GM12878 (cell line): ENCODE results near the gene ZNF333. TPM values are rescaled to one million over a fixed set of nuclear protein-coding genes. Genes with fewer than 3 reads are reported as not detected.

Source experiments
- ATAC-seq: fragments of 200-7000 bp; cut with Tn5 transposase; 3 replicates; pipeline ENCODE4 v1.9.1; 2020; ENCODE audit warnings: mild to moderate bottlenecking, moderate library complexity
- BruUV-seq: library from RNA; stranded (reverse); fragments of 400-500 nt; replicated peaks from 2 replicates; lab custom pipeline; 2021; lab: Mats Ljungman, UMichigan
- CTCF ChIA-PET: fragments of 300-600 bp; sonication (Branson Sonifier 250); formaldehyde crosslinking; extraction: SDS; loops from one replicate; lab custom pipeline; 2021; ENCODE audit warnings: inconsistent platforms; lab: Yijun Ruan, JAX
- POLR2A ChIA-PET: fragments of 350-600 bp; formaldehyde crosslinking; extraction: SDS; loops from one replicate; lab custom pipeline; 2021; ENCODE audit warnings: inconsistent platforms; lab: Charles Lee
- RAD21 ChIA-PET: fragments of 300-600 bp; sonication (Branson Sonifier 250); formaldehyde crosslinking; loops from one replicate; lab custom pipeline; 2023; ENCODE audit warnings: antibody characterized with exemption; ENCODE audit not compliant: unreplicated experiment; lab: Charles Lee
- SMC1A ChIA-PET: fragments of 300-600 bp; sonication (Branson Sonifier 250); formaldehyde crosslinking; loops from one replicate; lab custom pipeline; 2023; ENCODE audit not compliant: unreplicated experiment, uncharacterized antibody; lab: Charles Lee
- DNase-seq: peaks from one replicate; pipeline ENCODE4 v3.0.0-alpha.2; 2011; ENCODE audit warnings: low read depth, low spot score
- FAIRE-seq: peaks from 3 replicates; lab custom pipeline; 2011; peaks lifted over from hg19 to GRCh38; lab: Jason Lieb, UNC
- H2AFZ ChIP-seq: 2 replicates; pipeline ENCODE4 v1.6.0; 2011; ENCODE audit warnings: low read depth, low read length, control low read depth; ENCODE audit not compliant: control insufficient read depth
- H3K27ac ChIP-seq: 2 replicates; pipeline ENCODE4 v1.5.1; 2011; ENCODE audit warnings: control low read depth; ENCODE audit not compliant: control insufficient read depth, insufficient read depth
- H3K27me3 ChIP-seq, 2 experiments: replicated peaks in 1 of 2; 2 replicates each; pipeline versions ENCODE4 v1.6.0 to v1.6.1; 2011; ENCODE audit warnings: low read length in 1 of 2; ENCODE audit not compliant: control insufficient read depth in 2 of 2, insufficient read depth in 2 of 2
- H3K36me3 ChIP-seq, 2 experiments: 2 replicates each; pipeline ENCODE4 v1.5.1; 2011; ENCODE audit warnings: low read length in 1 of 2; ENCODE audit not compliant: control insufficient read depth in 2 of 2, insufficient read depth in 2 of 2
- H3K4me1 ChIP-seq: 2 replicates; pipeline ENCODE4 v1.6.1; 2011; ENCODE audit warnings: mild to moderate bottlenecking, low read length, moderate library complexity, mixed read lengths; ENCODE audit not compliant: control insufficient read depth, insufficient read depth
- H3K4me2 ChIP-seq: 2 replicates; pipeline ENCODE4 v1.6.0; 2011; ENCODE audit warnings: control low read depth; ENCODE audit not compliant: control insufficient read depth, insufficient read depth
- H3K4me3 ChIP-seq: fragments of 200-600 bp; sonication (generic); 2 replicates; pipeline ENCODE4 v1.5.1; 2016
- H3K79me2 ChIP-seq: 2 replicates; pipeline ENCODE4 v1.6.0; 2011; ENCODE audit warnings: low read length; ENCODE audit not compliant: control insufficient read depth, insufficient read depth
- H3K9ac ChIP-seq: 2 replicates; pipeline ENCODE4 v1.8.0; 2011; ENCODE audit warnings: low read length, control low read depth, mixed read lengths; ENCODE audit not compliant: control insufficient read depth, insufficient read depth
- H3K9me3 ChIP-seq: replicated peaks from 3 replicates; pipeline ENCODE4 v1.5.1; 2011; ENCODE audit warnings: mild to moderate bottlenecking, low read length; ENCODE audit not compliant: control insufficient read depth, insufficient read depth
- H4K20me1 ChIP-seq: 2 replicates; pipeline ENCODE4 v1.6.0; 2011; ENCODE audit not compliant: control insufficient read depth, insufficient read depth
- BACH1 ChIP-seq: fragments of 450-650 bp; IDR thresholded peaks from 2 replicates; pipeline ENCODE4 v1.6.1; 2017; ENCODE audit warnings: mild to moderate bottlenecking, borderline replicate concordance
- CHD1 ChIP-seq: IDR thresholded peaks from 2 replicates; pipeline ENCODE4 v1.6.1; 2012; ENCODE audit warnings: low read depth, low read length, improper control_type of control experiment
- CHD4 ChIP-seq: fragments of 200-600 bp; sonication (generic); IDR thresholded peaks from 2 replicates; pipeline ENCODE4 v1.6.1; 2016; ENCODE audit warnings: mild to moderate bottlenecking
- IKZF1 ChIP-seq: fragments of 450-650 bp; conservative IDR thresholded peaks from 2 replicates; pipeline ENCODE4 v1.6.1; 2017; ENCODE audit warnings: antibody characterized with exemption, mild to moderate bottlenecking
- MXI1 ChIP-seq: fragments of 150-350 bp; IDR thresholded peaks from 2 replicates; pipeline ENCODE4 v1.6.1; 2011; ENCODE audit warnings: low read depth, mild to moderate bottlenecking, inconsistent platforms, low read length, improper control_type of control experiment
- NBN ChIP-seq: fragments of 450-650 bp; IDR thresholded peaks from 2 replicates; pipeline ENCODE4 v1.6.1; 2016
- NFXL1 ChIP-seq: fragments of 450-650 bp; IDR thresholded peaks from 2 replicates; pipeline ENCODE4 v1.6.1; 2017; ENCODE audit warnings: antibody characterized with exemption, mild to moderate bottlenecking, borderline replicate concordance
- NR2F1 ChIP-seq: fragments of 450-650 bp; conservative IDR thresholded peaks from 2 replicates; pipeline ENCODE4 v1.6.1; 2017; ENCODE audit warnings: mild to moderate bottlenecking
- NRF1 ChIP-seq: conservative IDR thresholded peaks from 2 replicates; pipeline ENCODE4 v1.6.1; 2011; ENCODE audit warnings: mild to moderate bottlenecking, low read depth, low read length, improper control_type of control experiment
- RELA ChIP-seq: fragments of 450-650 bp; IDR thresholded peaks from 2 replicates; pipeline ENCODE4 v1.8.0; 2014; ENCODE audit warnings: borderline replicate concordance; ENCODE audit not compliant: partially characterized antibody
- ZNF24 ChIP-seq: fragments of 450-650 bp; IDR thresholded peaks from 2 replicates; pipeline ENCODE4 v1.6.1; 2017; ENCODE audit warnings: antibody characterized with exemption, mild to moderate bottlenecking
- WGBS: methylation state at CpG from one replicate; pipeline ENCODE4 v1.1.6; 2016; ENCODE audit warnings: low lambda C conversion rate; ENCODE audit not compliant: insufficient replicate concordance, insufficient coverage; ENCODE audit errors: missing lambda C conversion rate; 5-methylcytosine and 5-hydroxymethylcytosine counted together
- in situ Hi-C: fragments of 300-500 bp; cut with MboI; formaldehyde crosslinking; loops from 9 replicates; pipeline ENCODE4 v1.14.3; 2018; ENCODE audit warnings: mixed read lengths
- intact Hi-C: fragments of 100-400 bp; cut with micrococcal nuclease; formaldehyde crosslinking; loops from one replicate; pipeline ENCODE4 v1.14.2; 2022; ENCODE audit not compliant: unreplicated experiment
- polyA plus RNA-seq, 11 experiments: library from polyadenylated mRNA; depleted of rRNA in 4 of 11; unstranded in 6 of 11; stranded (reverse) in 5 of 11; fragments of >200 nt; fragmentation: Nextera tagmentation in 4 of 11; fragmentation: Illumina TruSeq in 1 of 11; extraction: Ambion mirVana in 4 of 11; extraction: Trizol in 1 of 11; gene quantifications; 1 replicate in 1 of 11; 2 replicates in 10 of 11; pipeline versions ENCODE4 v1.2.1 to v1.2.3, GENCODE V29; 2011 to 2016; ENCODE audit warnings: inconsistent platforms in 2 of 11, missing spikeins in 2 of 11, low read depth in 1 of 11
- total RNA-seq, 4 experiments: library from RNA; depleted of rRNA in 3 of 4; stranded (reverse); fragments of >200 nt in 3 of 4; fragmentation: Illumina TruSeq in 1 of 4; extraction: Trizol in 1 of 4; gene quantifications; 2 replicates each; pipeline versions ENCODE4 v1.2.1 to v1.2.3, GENCODE V29; 2013 to 2021
- TF ChIP-seq, protein P1 (sequence below): fragments of 450-650 bp; IDR thresholded peaks from 2 replicates; pipeline ENCODE4 v1.6.1; 2017; ENCODE audit warnings: borderline replicate concordance
- TF ChIP-seq, protein P2 (sequence below): fragments of 150-350 bp; IDR thresholded peaks from 2 replicates; pipeline ENCODE4 v1.6.1; 2016; ENCODE audit warnings: low read depth, low read length

Gene ZNF333
- total and polyA plus RNA-seq, 10 of the 15 experiments (the other 5 are each of a cell fraction or from before 2014, with no cell fraction given): 2.3 to 14.1 (median 5.7) TPM

DNA sequence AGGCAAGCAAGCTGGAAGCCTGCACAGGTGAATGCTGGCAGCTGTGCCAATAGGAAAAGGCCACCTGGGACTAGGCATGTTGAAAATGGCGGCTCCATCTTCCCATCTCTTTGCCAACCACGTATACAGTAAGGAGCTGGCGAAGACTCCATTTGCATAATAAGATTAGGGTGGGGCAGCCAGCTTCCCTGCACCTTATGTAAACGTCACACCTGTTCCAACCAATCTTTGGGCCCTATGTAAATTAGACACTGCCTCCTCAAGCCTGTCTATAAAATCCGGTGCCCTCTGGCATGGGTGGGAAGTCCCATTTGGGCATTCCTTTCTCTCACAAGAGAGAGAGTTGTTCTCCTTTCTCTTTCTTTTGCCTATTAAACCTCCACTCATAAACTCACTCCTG is 71.8 kb downstream of the ZNF333 start (continued):
- TF ChIP-seq, protein P1, sequence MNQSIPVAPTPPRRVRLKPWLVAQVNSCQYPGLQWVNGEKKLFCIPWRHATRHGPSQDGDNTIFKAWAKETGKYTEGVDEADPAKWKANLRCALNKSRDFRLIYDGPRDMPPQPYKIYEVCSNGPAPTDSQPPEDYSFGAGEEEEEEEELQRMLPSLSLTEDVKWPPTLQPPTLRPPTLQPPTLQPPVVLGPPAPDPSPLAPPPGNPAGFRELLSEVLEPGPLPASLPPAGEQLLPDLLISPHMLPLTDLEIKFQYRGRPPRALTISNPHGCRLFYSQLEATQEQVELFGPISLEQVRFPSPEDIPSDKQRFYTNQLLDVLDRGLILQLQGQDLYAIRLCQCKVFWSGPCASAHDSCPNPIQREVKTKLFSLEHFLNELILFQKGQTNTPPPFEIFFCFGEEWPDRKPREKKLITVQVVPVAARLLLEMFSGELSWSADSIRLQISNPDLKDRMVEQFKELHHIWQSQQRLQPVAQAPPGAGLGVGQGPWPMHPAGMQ: no peak
- TF ChIP-seq NR2F1: no peak
- TF ChIP-seq CHD4: no peak
- no peak for TF ChIP-seq NBN
- TF ChIP-seq IKZF1: no peak

GRCh38 chr19:14762111-14762510 is 72.3 kb downstream of the ZNF333 start:
- Histone ChIP-seq H3K9ac (no peak overlapping the region), H3K27me3 (no peaks in the 10 kb centered on the region), H3K79me2 (no peaks in the 10 kb centered on the region), H3K4me3 (no peak overlapping the region), H2AFZ (no peak overlapping the region), H3K9me3 (no peaks in the 10 kb centered on the region), H3K36me3 (no peaks in the 10 kb centered on the region), H3K27ac (no peak overlapping the region), H3K4me2 (no peak overlapping the region), H3K4me1 (no peaks in the 10 kb centered on the region), H4K20me1 (no peaks in the 10 kb centered on the region)
- WGBS: 50% methylated on average over 2 of the region's 2 CpGs
- ChIA-PET SMC1A (no interaction called here), POLR2A (no interaction called here), CTCF (no interaction called here), RAD21 (no interaction called here)
- in situ Hi-C loops (no loop called here), intact Hi-C loops (no loop called here)
- TF ChIP-seq BACH1 (no peak), ZNF24 (no peak), NFXL1 (no peak), CHD1 (no peak), NRF1 (no peak), RELA (no peak), MXI1 (no peak)
- TF ChIP-seq, protein P2, sequence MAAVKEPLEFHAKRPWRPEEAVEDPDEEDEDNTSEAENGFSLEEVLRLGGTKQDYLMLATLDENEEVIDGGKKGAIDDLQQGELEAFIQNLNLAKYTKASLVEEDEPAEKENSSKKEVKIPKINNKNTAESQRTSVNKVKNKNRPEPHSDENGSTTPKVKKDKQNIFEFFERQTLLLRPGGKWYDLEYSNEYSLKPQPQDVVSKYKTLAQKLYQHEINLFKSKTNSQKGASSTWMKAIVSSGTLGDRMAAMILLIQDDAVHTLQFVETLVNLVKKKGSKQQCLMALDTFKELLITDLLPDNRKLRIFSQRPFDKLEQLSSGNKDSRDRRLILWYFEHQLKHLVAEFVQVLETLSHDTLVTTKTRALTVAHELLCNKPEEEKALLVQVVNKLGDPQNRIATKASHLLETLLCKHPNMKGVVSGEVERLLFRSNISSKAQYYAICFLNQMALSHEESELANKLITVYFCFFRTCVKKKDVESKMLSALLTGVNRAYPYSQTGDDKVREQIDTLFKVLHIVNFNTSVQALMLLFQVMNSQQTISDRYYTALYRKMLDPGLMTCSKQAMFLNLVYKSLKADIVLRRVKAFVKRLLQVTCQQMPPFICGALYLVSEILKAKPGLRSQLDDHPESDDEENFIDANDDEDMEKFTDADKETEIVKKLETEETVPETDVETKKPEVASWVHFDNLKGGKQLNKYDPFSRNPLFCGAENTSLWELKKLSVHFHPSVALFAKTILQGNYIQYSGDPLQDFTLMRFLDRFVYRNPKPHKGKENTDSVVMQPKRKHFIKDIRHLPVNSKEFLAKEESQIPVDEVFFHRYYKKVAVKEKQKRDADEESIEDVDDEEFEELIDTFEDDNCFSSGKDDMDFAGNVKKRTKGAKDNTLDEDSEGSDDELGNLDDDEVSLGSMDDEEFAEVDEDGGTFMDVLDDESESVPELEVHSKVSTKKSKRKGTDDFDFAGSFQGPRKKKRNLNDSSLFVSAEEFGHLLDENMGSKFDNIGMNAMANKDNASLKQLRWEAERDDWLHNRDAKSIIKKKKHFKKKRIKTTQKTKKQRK: no peak
- FAIRE-seq (no peak), ATAC-seq (no peak), DNase-seq (no peak)
- BruUV-seq: no TSS peak
